Transverse colon (tissue), 4 donors: ENCODE measurements around the gene NMD3. TPM values are rescaled to one million over a fixed set of nuclear protein-coding genes. Genes with fewer than 3 reads are reported as not detected.

Experiments
- DNase-seq: peaks from one replicate; pipeline ENCODE4 v3.0.0-alpha.2; 2019
- H3K27ac ChIP-seq, 4 donors: fragments of 200-600 bp; sonication (generic); 2 replicates each; pipeline ENCODE4 v1.5.1; 2016 to 2018; ENCODE audit warnings: inconsistent platforms in 4 of 4
- H3K27me3 ChIP-seq: fragments of 200-600 bp; sonication (generic); 2 replicates; pipeline ENCODE4 v1.5.1; 2017; ENCODE audit warnings: inconsistent platforms
- H3K36me3 ChIP-seq, 4 donors: fragments of 200-600 bp; sonication (generic); 2 replicates each; pipeline ENCODE4 v1.5.1; 2017 to 2019; ENCODE audit warnings: inconsistent platforms in 4 of 4
- H3K4me1 ChIP-seq, 4 donors: fragments of 200-600 bp; sonication (generic); 2 replicates each; pipeline ENCODE4 v1.5.1; 2017 to 2020; ENCODE audit warnings: inconsistent platforms in 4 of 4
- H3K4me3 ChIP-seq, 4 donors: fragments of 200-600 bp; sonication (generic); 1 replicate in 1 of 4; 2 replicates in 3 of 4; pipeline versions ENCODE4 v1.5.1 to v1.6.1; 2017 to 2019; ENCODE audit warnings: inconsistent platforms in 4 of 4
- H3K9me3 ChIP-seq, 2 donors: fragments of 200-600 bp; sonication (generic); 2 replicates each; pipeline ENCODE4 v1.5.1; 2017 to 2019; ENCODE audit warnings: inconsistent platforms in 2 of 2
- CTCF ChIP-seq, 5 experiments: fragments of 200-600 bp in 3 of 5; fragments of 450-650 bp in 2 of 5; sonication (generic) in 3 of 5; IDR thresholded peaks; 1 replicate in 2 of 5; 2 replicates in 3 of 5; pipeline ENCODE4 v1.5.1; 2016 to 2017; ENCODE audit warnings: antibody characterized with exemption in 5 of 5, inconsistent platforms in 3 of 5, mild to moderate bottlenecking in 2 of 5, moderate library complexity in 1 of 5
- EP300 ChIP-seq: sonication (generic); formaldehyde crosslinking; IDR thresholded peaks from one replicate; pipeline ENCODE4 v1.6.1; 2017; ENCODE audit warnings: antibody characterized with exemption, low read depth
- POLR2A ChIP-seq: fragments of 450-650 bp; IDR thresholded peaks from one replicate; pipeline ENCODE4 v1.6.1; 2016; ENCODE audit warnings: antibody characterized with exemption, mild to moderate bottlenecking, moderate library complexity
- POLR2AphosphoS5 ChIP-seq, 3 donors: sonication (generic); formaldehyde crosslinking; IDR thresholded peaks; one replicate each; pipeline ENCODE4 v1.6.1; 2016; ENCODE audit warnings: antibody characterized with exemption in 3 of 3
- whole genome bisulfite sequencing, 2 donors: methylation state at CpG; one replicate each; pipeline ENCODE4 v1.1.5; 2018; ENCODE audit warnings: low coverage in 1 of 2; 5-methylcytosine and 5-hydroxymethylcytosine counted together
- in situ Hi-C, 4 donors: fragments of 200-750 bp; cut with MboI; loops; one replicate each; pipeline versions ENCODE4 v1.15.0 to v1.15.1; 2017; ENCODE audit warnings: low sequenced_read_pairs in 3 of 4, low pct_ligation_motif_present in 1 of 4, low pct_unique_long_range_greater_than_20kb in 1 of 4
- intact Hi-C: fragments of 100-400 bp; cut with DNase I; formaldehyde crosslinking; loops from one replicate; pipeline ENCODE4 v1.15.1; 2023; ENCODE audit warnings: low total_unique reads
- total RNA-seq, 4 donors: library from RNA; depleted of rRNA; stranded (reverse); fragments of >200 nt; gene quantifications; one replicate each; pipeline ENCODE4 v1.1.0, GENCODE V29; 2016

The NMD3 gene
- total RNA-seq, 4 donors from 2014 or later: 7.5 to 37.3 (median 21.8) TPM

DNA sequence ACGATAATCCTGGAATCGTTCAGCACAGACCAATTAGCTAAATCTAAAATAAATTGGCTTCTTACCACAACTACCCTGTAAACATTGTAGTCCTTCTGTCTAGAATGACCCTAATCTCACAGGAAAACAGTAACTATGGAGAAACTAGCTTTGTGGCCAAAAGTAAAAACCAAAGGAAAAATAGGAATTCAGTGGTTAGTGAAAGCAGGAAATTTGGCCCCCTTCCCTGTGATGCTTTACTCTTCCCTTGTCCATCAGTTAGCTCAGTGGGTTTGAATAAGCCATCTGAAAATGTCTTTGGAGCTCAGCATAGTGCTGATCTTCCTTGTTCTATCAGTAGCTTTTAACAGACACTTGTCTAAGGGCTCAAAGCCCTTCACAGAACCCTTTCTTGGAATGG, 1.6 kb downstream of the NMD3 start:
- intact Hi-C loops (no loop called here), in situ Hi-C loops (no loop called here)
- Histone ChIP-seq H3K4me1 (peaks cover 7 to 42% (median 17%) of the 10 kb centered on the region in 4 donors), H3K4me3 (peak overlapping the region in 3 of 4 donors; percentile 94 to 98 (median 96)), H3K27ac (peak overlapping the region in 1 of 4 donors; percentile 92), H3K9me3 (no peaks in the 10 kb centered on the region), H3K27me3 (no peaks in the 10 kb centered on the region), H3K36me3 (peaks cover 0 to 20% (median 5%) of the 10 kb centered on the region in 4 donors)
- DNase-seq: no peak
- no peak for TF ChIP-seq EP300
- no peak for TF ChIP-seq POLR2A
- no peak for TF ChIP-seq CTCF (IDR thresholded peaks at IDR 0.05)
- no peak for TF ChIP-seq POLR2AphosphoS5 (IDR thresholded peaks at IDR 0.05)
- 22 to 25% methylated on average over 2 of the region's 2 CpGs for WGBS, 2 donors

DNA sequence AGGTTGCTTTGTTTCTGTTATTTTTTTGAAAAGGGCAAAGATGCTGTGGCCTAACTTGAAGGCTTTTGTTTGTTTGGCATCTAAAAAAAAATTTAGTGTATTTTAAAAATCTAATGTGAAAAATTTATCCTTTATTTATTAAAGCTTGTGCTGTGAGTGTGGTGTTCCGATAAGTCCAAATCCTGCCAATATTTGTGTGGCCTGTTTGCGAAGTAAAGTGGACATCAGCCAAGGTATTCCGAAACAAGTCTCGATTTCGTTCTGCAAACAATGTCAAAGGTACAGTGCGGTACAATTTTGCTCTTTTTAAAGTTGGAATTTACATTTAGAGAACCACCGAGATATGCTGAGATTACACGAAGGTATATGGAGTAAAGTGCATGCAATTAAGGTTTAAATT, 3.7 kb downstream of the NMD3 start:
- peaks cover 0 to 37% (median 7%) of the 10 kb centered on the region in 4 donors for H3K36me3 ChIP-seq
- no peaks in the 10 kb centered on the region for H3K9me3 ChIP-seq
- H3K27ac ChIP-seq: no peak overlapping the region
- DNase-seq: no peak
- WGBS, 2 donors: 95% methylated on average over 8 of the region's 8 CpGs
- intact Hi-C loops: no loop called here
- no peaks in the 10 kb centered on the region for H3K27me3 ChIP-seq
- H3K4me1 ChIP-seq: peaks cover 7 to 42% (median 17%) of the 10 kb centered on the region in 4 donors
- H3K4me3 ChIP-seq: no peak overlapping the region
- in situ Hi-C loops: loop anchor here in 1 of 4 donors (25.0 kb wide), 1 partner anchor 687 kb away; no protein-coding TSS in a partner anchor
- no peak for TF ChIP-seq POLR2AphosphoS5 (IDR thresholded peaks at IDR 0.05)
- TF ChIP-seq EP300: no peak
- no peak for TF ChIP-seq POLR2A
- no peak for TF ChIP-seq CTCF (IDR thresholded peaks at IDR 0.05)

GRCh38 chr3:161230621-161231171, 9.6 kb downstream of the NMD3 start:
- Histone ChIP-seq H3K27ac (no peak overlapping the region), H3K36me3 (peaks cover 0 to 64% (median 16%) of the 10 kb centered on the region in 4 donors), H3K27me3 (no peaks in the 10 kb centered on the region), H3K9me3 (no peaks in the 10 kb centered on the region), H3K4me3 (no peak overlapping the region), H3K4me1 (peaks cover 0 to 4% (median 0%) of the 10 kb centered on the region in 4 donors)
- TF ChIP-seq POLR2AphosphoS5 (IDR thresholded peaks at IDR 0.05) (no peak), EP300 (no peak), CTCF (IDR thresholded peaks at IDR 0.05) (no peak), POLR2A (no peak)
- 92 to 98% methylated on average over 2 of the region's 2 CpGs for WGBS, 2 donors
- in situ Hi-C loops (loop anchor here in 1 of 4 donors (25.0 kb wide), 1 partner anchor 693 kb away; no protein-coding TSS in a partner anchor), intact Hi-C loops (no loop called here)
- no peak for DNase-seq

GRCh38 chr3:161231861-161232260, 10.8 kb downstream of the NMD3 start:
- H3K27me3 ChIP-seq: no peaks in the 10 kb centered on the region
- intact Hi-C loops: no loop called here
- no peaks in the 10 kb centered on the region for H3K4me1 ChIP-seq
- no peak overlapping the region for H3K27ac ChIP-seq
- TF ChIP-seq EP300 (no peak), POLR2A (no peak), POLR2AphosphoS5 (IDR thresholded peaks at IDR 0.05) (no peak), CTCF (IDR thresholded peaks at IDR 0.05) (no peak)
- H3K36me3 ChIP-seq: peaks cover 0 to 66% (median 18%) of the 10 kb centered on the region in 4 donors
- no peak for DNase-seq
- 91 to 100% methylated on average over 2 of the region's 2 CpGs for WGBS, 2 donors
- in situ Hi-C loops: loop anchor here in 1 of 4 donors (25.0 kb wide), 1 partner anchor 695 kb away; no protein-coding TSS in a partner anchor
- H3K9me3 ChIP-seq: no peaks in the 10 kb centered on the region
- H3K4me3 ChIP-seq: no peak overlapping the region
